Measurements from ENCODE around the gene CCHCR1. TPM values are rescaled to one million over a fixed set of nuclear protein-coding genes. Genes with fewer than 3 reads are reported as not detected.

The CCHCR1 gene
- total and polyA plus RNA-seq, 2 experiments from 2014 or later: 19.8 to 46.7 TPM

GRCh38 chr6:31144970-31145340, 12.6 kb downstream of the CCHCR1 start (continued):
- TF ChIP-seq CTCF (conservative IDR thresholded peaks at IDR 0.05; ENCODE audit: low read depth in 2 of 2) (no peak), ZNF462 (CRISPR knock-in tag; IDR thresholded peaks at IDR 0.05) (no peak), EZH2 (IDR thresholded peaks at IDR 0.05; ENCODE audit: low read depth, unreplicated experiment) (no peak), JUNB (IDR thresholded peaks at IDR 0.05; ENCODE audit: unreplicated experiment) (no peak), EZH2phosphoT487 (IDR thresholded peaks at IDR 0.05; ENCODE audit: unreplicated experiment) (no peak), STAT1 (IDR thresholded peaks at IDR 0.05; ENCODE audit: unreplicated experiment) (no peak)

- Histone ChIP-seq H3K4me2 (no peak overlapping the region), H3K36me3 (ENCODE audit: insufficient read depth) (peaks cover 7% of the 10 kb centered on the region), H3F3A (replicated peaks; ENCODE audit: low read depth) (no peaks in the 10 kb centered on the region), H3K27ac (ENCODE audit: low read depth) (no peak overlapping the region), H3K4me3 (no peak overlapping the region), H3K27me3 (ENCODE audit: insufficient read depth) (no peaks in the 10 kb centered on the region), H2AFZ (no peak overlapping the region), H3K9me2 (ENCODE audit: insufficient read depth) (no peaks in the 10 kb centered on the region), H3K4me1 (ENCODE audit: insufficient read depth) (peaks cover under 1% of the 10 kb centered on the region; the same call in 1 of the 2 replicates), H3K79me2 (replicated peaks; ENCODE audit: insufficient read depth) (no peaks in the 10 kb centered on the region), H4K20me1 (replicated peaks; ENCODE audit: insufficient read depth) (no peaks in the 10 kb centered on the region)
- Mint-ChIP-seq H3K4me1 (peaks cover 27% of the 10 kb centered on the region), H3K27ac (no peak overlapping the region), H3K27me3 (ENCODE audit: insufficient read depth, low read depth, poor library complexity) (peaks cover 14% of the 10 kb centered on the region), H3K4me3 (no peak overlapping the region; the same call in 2 of the 3 replicates), H3K36me3 (ENCODE audit: low read depth) (peaks cover 39% of the 10 kb centered on the region), H3K9me3 (peaks cover 4% of the 10 kb centered on the region; the same call in 1 of the 3 replicates)
- DNase-seq (ENCODE audit: low spot score) (no peak), ATAC-seq (no peak)
- TF ChIP-seq ZNF462 (CRISPR knock-in tag; IDR thresholded peaks at IDR 0.05) (no peak), JUNB (IDR thresholded peaks at IDR 0.05; ENCODE audit: unreplicated experiment) (no peak), POLR2AphosphoS5 (IDR thresholded peaks at IDR 0.05; ENCODE audit: low read depth) (no peak)
These were observed 13.2 kb downstream of the CCHCR1 start for GRCh38 chr6:31144296-31144969.
